Natural killer cell treated with Interleukin-12 subunit alpha and Interleukin-12 subunit beta and Interleukin-15 and Interleukin-18, amount 100 ng/mL, for 72 hours (primary cell): ENCODE measurements around the gene SNX3. TPM values are rescaled to one million over a fixed set of nuclear protein-coding genes. Genes with fewer than 3 reads are reported as not detected.
"Not testable (repeated sequence)": the region's sequence is repeated elsewhere in the genome, so short reads cannot be mapped to it uniquely, and the experiment has no call there.

ENCODE experiments used
- ATAC-seq, 2 donors: fragments of 150-1000 bp; cut with Tn5 transposase in 1 of 2; sonication (Bioruptor Pico), chemical (Tn5 transposase) in 1 of 2; 2 replicates each; pipeline ENCODE4 v1.10.0; 2021
- DNase-seq: peaks from one replicate; pipeline ENCODE4 v3.0.0; 2022; ENCODE audit warnings: low spot score
- H3K27ac Mint-ChIP-seq, 2 donors: 1 replicate in 1 of 2; 2 replicates in 1 of 2; pipeline ENCODE4 v1.8.0; 2022; ENCODE audit warnings: mixed read lengths in 2 of 2, mild to moderate bottlenecking in 1 of 2, moderate library complexity in 1 of 2
- H3K27me3 Mint-ChIP-seq, 2 donors: 1 replicate in 1 of 2; 2 replicates in 1 of 2; pipeline ENCODE4 v1.8.0; 2022; ENCODE audit warnings: mixed read lengths in 2 of 2
- H3K36me3 Mint-ChIP-seq: one replicate; pipeline ENCODE4 v1.8.0; 2022; ENCODE audit warnings: mixed read lengths
- H3K4me1 Mint-ChIP-seq, 2 donors: 1 replicate in 1 of 2; 2 replicates in 1 of 2; pipeline ENCODE4 v1.8.0; 2022; ENCODE audit warnings: low read depth in 2 of 2, mixed read lengths in 2 of 2, mild to moderate bottlenecking in 1 of 2
- H3K4me3 Mint-ChIP-seq: one replicate; pipeline ENCODE4 v1.8.0; 2022; ENCODE audit warnings: mixed read lengths
- H3K9me3 Mint-ChIP-seq: 2 replicates; pipeline ENCODE4 v1.8.0; 2022; ENCODE audit warnings: mixed read lengths
- total RNA-seq, 2 donors: library from RNA; stranded (reverse); gene quantifications; one replicate each; pipeline ENCODE4 v1.2.3, GENCODE V29; 2022

The SNX3 gene
- total RNA-seq, 2 donors from 2014 or later, result 40.8 to 76.6 TPM

- Mint-ChIP-seq H3K27me3 (no peaks in the 10 kb centered on the region), H3K4me1 (peaks cover 33 to 39% of the 10 kb centered on the region in 2 donors), H3K27ac (no peak overlapping the region), H3K36me3 (no peaks in the 10 kb centered on the region), H3K9me3 (no peaks in the 10 kb centered on the region), H3K4me3 (no peak overlapping the region)
- ATAC-seq (no peak), DNase-seq (no peak)
Observed at GRCh38 chr6:108250240-108250866, 10.5 kb downstream of the SNX3 start.

GRCh38 chr6:108247965-108248536 lies 12.8 kb downstream of the SNX3 start:
- no peak overlapping the region for H3K4me3 Mint-ChIP-seq
- H3K36me3 Mint-ChIP-seq, result peaks cover 4% of the 10 kb centered on the region
- H3K4me1 Mint-ChIP-seq, result peaks cover 21 to 35% of the 10 kb centered on the region in 2 donors
- peak overlapping the region in 1 of 2 donors; percentile 15 for H3K27ac Mint-ChIP-seq
- no peaks in the 10 kb centered on the region for H3K9me3 Mint-ChIP-seq
- ATAC-seq (no peak), DNase-seq (no peak)
- no peaks in the 10 kb centered on the region for H3K27me3 Mint-ChIP-seq

GRCh38 chr6:108245095-108245494 lies 15.7 kb downstream of the SNX3 start:
- not testable (repeated sequence) for H3K4me3 Mint-ChIP-seq, H3K9me3 Mint-ChIP-seq, ATAC-seq, DNase-seq, H3K27ac Mint-ChIP-seq, H3K27me3 Mint-ChIP-seq
- peaks cover 15 to 30% of the 10 kb centered on the region in 2 donors for H3K4me1 Mint-ChIP-seq
- H3K36me3 Mint-ChIP-seq, result peaks cover 14% of the 10 kb centered on the region

- Mint-ChIP-seq H3K4me3 (no peak overlapping the region), H3K9me3 (peaks cover 5% of the 10 kb centered on the region), H3K27me3 (no peaks in the 10 kb centered on the region), H3K27ac (no peak overlapping the region), H3K4me1 (peaks cover 15 to 30% of the 10 kb centered on the region in 2 donors), H3K36me3 (peaks cover 14% of the 10 kb centered on the region)
- ATAC-seq (no peak), DNase-seq (no peak)
Observed at GRCh38 chr6:108243836-108244235, 17.0 kb downstream of the SNX3 start.

GRCh38 chr6:108242721-108243120 lies 18.1 kb downstream of the SNX3 start:
- peaks cover 14% of the 10 kb centered on the region for H3K36me3 Mint-ChIP-seq
- H3K27ac Mint-ChIP-seq, result no peak overlapping the region
- H3K4me3 Mint-ChIP-seq, result no peak overlapping the region
- no peaks in the 10 kb centered on the region for H3K27me3 Mint-ChIP-seq
- DNase-seq (no peak), ATAC-seq (no peak)
- H3K9me3 Mint-ChIP-seq, result peaks cover 5% of the 10 kb centered on the region
- peaks cover 8 to 29% of the 10 kb centered on the region in 2 donors for H3K4me1 Mint-ChIP-seq

GRCh38 chr6:108242259-108242658 lies 18.6 kb downstream of the SNX3 start:
- H3K4me3 Mint-ChIP-seq, result no peak overlapping the region
- H3K27ac Mint-ChIP-seq, result no peak overlapping the region
- H3K27me3 Mint-ChIP-seq, result no peaks in the 10 kb centered on the region
- DNase-seq (no peak), ATAC-seq (no peak)
- H3K4me1 Mint-ChIP-seq, result peaks cover 8 to 28% of the 10 kb centered on the region in 2 donors
- peaks cover 14% of the 10 kb centered on the region for H3K36me3 Mint-ChIP-seq
- peaks cover 5% of the 10 kb centered on the region for H3K9me3 Mint-ChIP-seq

GRCh38 chr6:108238322-108238721 lies 22.5 kb downstream of the SNX3 start:
- Mint-ChIP-seq H3K4me1 (peaks cover 19 to 21% of the 10 kb centered on the region in 2 donors), H3K27ac (no peak overlapping the region), H3K9me3 (peaks cover 5% of the 10 kb centered on the region), H3K27me3 (no peaks in the 10 kb centered on the region), H3K36me3 (peaks cover 11% of the 10 kb centered on the region), H3K4me3 (no peak overlapping the region)
- no peak for DNase-seq
- ATAC-seq, result no peak

GRCh38 chr6:108236791-108237190 lies 24.0 kb downstream of the SNX3 start:
- Mint-ChIP-seq H3K27me3 (no peaks in the 10 kb centered on the region), H3K27ac (no peak overlapping the region), H3K9me3 (no peaks in the 10 kb centered on the region), H3K36me3 (peaks cover 3% of the 10 kb centered on the region), H3K4me3 (no peak overlapping the region), H3K4me1 (peaks cover 17% of the 10 kb centered on the region in 2 donors)
- no peak for ATAC-seq
- no peak for DNase-seq

- no peaks in the 10 kb centered on the region for H3K27me3 Mint-ChIP-seq
- ATAC-seq (no peak), DNase-seq (no peak)
- no peak overlapping the region for H3K4me3 Mint-ChIP-seq
- peaks cover 16 to 18% of the 10 kb centered on the region in 2 donors for H3K4me1 Mint-ChIP-seq
- no peaks in the 10 kb centered on the region for H3K9me3 Mint-ChIP-seq
- no peaks in the 10 kb centered on the region for H3K36me3 Mint-ChIP-seq
- H3K27ac Mint-ChIP-seq, result no peak overlapping the region
Observed at GRCh38 chr6:108235127-108235526, 25.7 kb downstream of the SNX3 start.

- no peaks in the 10 kb centered on the region for H3K27me3 Mint-ChIP-seq
- peaks cover 10 to 14% of the 10 kb centered on the region in 2 donors for H3K4me1 Mint-ChIP-seq
- DNase-seq, result no peak
- H3K9me3 Mint-ChIP-seq, result no peaks in the 10 kb centered on the region
- H3K4me3 Mint-ChIP-seq, result no peak overlapping the region
- ATAC-seq, result no peak
- H3K36me3 Mint-ChIP-seq, result no peaks in the 10 kb centered on the region
- H3K27ac Mint-ChIP-seq, result no peak overlapping the region
Observed at GRCh38 chr6:108228416-108228815, 32.4 kb downstream of the SNX3 start.

- no peaks in the 10 kb centered on the region for H3K36me3 Mint-ChIP-seq
- no peaks in the 10 kb centered on the region for H3K9me3 Mint-ChIP-seq
- H3K4me1 Mint-ChIP-seq, result peaks cover 14 to 20% of the 10 kb centered on the region in 2 donors
- ATAC-seq, result no peak
- H3K4me3 Mint-ChIP-seq, result no peak overlapping the region
- no peak overlapping the region for H3K27ac Mint-ChIP-seq
- no peak for DNase-seq
- H3K27me3 Mint-ChIP-seq, result no peaks in the 10 kb centered on the region
Observed at GRCh38 chr6:108227290-108227689, 33.5 kb downstream of the SNX3 start.

- no peak for ATAC-seq
- no peak for DNase-seq
- no peaks in the 10 kb centered on the region for H3K9me3 Mint-ChIP-seq
- peaks cover 9 to 12% of the 10 kb centered on the region in 2 donors for H3K4me1 Mint-ChIP-seq
- H3K4me3 Mint-ChIP-seq, result peak overlapping the region; percentile 45
- peak overlapping the region; percentile 33 to 69 for H3K27ac Mint-ChIP-seq
- H3K27me3 Mint-ChIP-seq, result no peaks in the 10 kb centered on the region
- H3K36me3 Mint-ChIP-seq, result peaks cover 8% of the 10 kb centered on the region
Observed at GRCh38 chr6:108222504-108222903, 38.3 kb downstream of the SNX3 start.

GRCh38 chr6:108222064-108222463 lies 38.8 kb downstream of the SNX3 start:
- H3K4me3 Mint-ChIP-seq, result peak overlapping the region; percentile 45
- H3K27ac Mint-ChIP-seq, result peak overlapping the region; percentile 33 to 69
- H3K9me3 Mint-ChIP-seq, result no peaks in the 10 kb centered on the region
- ATAC-seq (no peak), DNase-seq (no peak)
- H3K36me3 Mint-ChIP-seq, result peaks cover 8% of the 10 kb centered on the region
- no peaks in the 10 kb centered on the region for H3K27me3 Mint-ChIP-seq
- peaks cover 9 to 12% of the 10 kb centered on the region in 2 donors for H3K4me1 Mint-ChIP-seq

GRCh38 chr6:108211671-108212070 lies 49.2 kb downstream of the SNX3 start:
- Mint-ChIP-seq H3K27me3 (no peaks in the 10 kb centered on the region), H3K9me3 (no peaks in the 10 kb centered on the region)

More at GRCh38 chr6:108211671-108212070, 49.2 kb downstream of the SNX3 start:
- Mint-ChIP-seq H3K4me3 (no peak overlapping the region), H3K27ac (no peak overlapping the region), H3K36me3 (peaks cover 4% of the 10 kb centered on the region), H3K4me1 (peaks cover 0 to 5% of the 10 kb centered on the region in 2 donors)
- no peak for DNase-seq
- ATAC-seq, result no peak
